DMS79 treated with DMSO at 0.1 percent for 48 hours (cell line): ENCODE measurements around the gene NDUFA8.

Experiments used
- DNase-seq: peaks from one replicate; lab custom pipeline; 2025; lab: John Stamatoyannopoulos, UW

Gene NDUFA8

DNA sequence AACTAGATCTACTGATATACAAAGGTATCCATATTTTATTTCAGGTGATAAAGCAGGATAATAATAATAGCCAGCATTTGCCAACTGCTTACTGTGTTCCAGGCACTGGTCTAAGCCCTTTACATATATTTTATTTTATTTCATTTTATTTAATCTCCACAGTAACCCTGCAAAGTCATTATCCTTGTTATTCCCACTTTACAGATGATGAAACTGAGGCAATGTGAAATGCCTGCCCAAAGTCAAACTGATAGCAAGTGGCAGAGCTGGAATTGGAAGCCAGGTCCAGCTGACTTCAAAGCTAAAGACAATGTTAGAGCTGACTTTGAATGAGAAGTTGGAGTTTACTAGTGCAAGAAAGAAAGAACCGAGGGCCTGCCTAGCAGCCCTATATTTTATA is 25.0 kb upstream of the NDUFA8 start:
- no peak for DNase-seq

DNA sequence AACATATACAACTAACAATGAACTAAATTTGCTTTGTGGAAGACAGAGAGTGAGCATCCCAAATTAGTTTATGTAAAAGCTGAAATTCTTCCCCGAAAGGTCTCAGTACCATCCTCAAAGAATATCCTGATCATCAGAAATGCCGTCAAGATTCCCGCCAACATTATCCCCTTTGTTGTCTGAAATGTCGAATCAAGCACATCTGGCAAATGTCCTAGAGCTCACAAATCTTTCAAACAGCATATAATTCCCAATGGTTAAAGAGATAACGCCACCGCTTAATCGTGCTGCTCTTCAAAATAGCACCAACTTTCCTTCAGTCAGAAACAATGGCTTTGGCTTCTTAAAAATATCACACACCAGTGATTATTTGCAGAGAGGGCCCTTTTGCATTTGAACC is 23.9 kb upstream of the NDUFA8 start:
- no peak for DNase-seq

DNA sequence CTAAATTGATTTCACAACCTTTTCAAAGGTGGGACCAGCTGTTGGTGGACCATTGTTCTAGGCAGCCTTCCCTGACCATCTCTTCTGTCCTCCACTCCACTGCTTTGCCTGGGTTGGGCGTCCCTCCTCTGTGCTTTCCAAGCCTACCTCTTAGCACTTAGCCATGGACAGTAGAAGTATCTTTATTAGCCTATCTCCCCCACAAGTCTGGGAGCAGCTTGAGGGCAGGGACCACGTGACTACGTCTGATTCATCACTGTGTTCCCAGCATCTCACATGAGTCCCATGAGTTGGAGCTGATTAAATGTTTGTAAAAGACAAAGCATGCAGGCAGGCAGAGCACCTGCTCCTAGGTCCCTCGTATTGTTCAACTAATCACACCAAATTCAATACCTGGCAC is 21.1 kb upstream of the NDUFA8 start:
- DNase-seq, result no peak

DNA sequence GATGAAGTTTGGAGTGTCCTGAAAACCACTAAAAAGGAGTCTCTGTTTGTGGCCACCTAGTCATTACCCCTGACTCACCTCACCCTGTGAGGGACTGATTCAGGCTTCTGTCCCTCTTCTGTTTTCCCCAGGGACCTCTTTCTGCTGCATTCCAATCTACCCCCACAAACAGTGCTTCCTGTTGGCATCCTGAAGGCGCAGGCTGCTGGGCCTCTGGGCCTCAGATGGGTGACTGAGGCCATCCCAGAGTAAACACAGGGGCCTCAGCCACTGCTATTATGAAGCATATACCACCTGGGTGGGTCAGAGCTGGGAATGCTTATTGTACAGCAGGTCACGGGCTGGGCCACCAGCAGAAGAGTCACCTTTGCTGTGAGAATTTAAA is 20.1 kb upstream of the NDUFA8 start:
- DNase-seq, result no peak

DNA sequence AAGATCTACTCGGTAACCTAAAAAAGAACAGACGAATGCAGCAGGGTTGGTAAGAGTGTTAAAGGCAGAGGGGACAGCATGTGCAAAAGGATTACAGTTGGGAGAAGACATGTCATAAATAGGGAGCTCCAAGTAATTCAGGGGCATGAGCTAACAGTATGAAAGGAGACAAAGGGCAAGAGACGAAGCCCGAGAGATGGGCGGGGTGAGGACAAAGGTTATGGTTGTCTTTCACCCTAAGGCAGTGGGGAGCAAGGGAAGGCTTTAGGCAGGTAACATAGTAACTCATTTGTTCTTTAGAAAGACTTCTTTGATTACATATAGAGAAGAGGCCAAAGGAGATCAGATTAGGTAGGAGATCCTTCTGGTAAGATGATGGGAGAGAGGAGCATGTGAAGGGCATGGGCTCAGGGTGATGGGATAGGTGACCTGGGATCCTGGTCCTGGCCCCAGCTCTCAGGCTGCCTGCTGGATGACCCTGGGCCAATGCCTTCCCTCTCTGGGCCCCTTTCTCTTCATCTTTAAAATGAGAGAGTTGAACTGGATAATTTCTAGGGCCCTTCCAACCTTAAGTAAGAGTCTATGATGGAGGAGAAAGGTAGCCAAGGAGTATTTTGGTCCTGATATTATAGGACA is 19.6 kb upstream of the NDUFA8 start:
- DNase-seq, result no peak

DNA sequence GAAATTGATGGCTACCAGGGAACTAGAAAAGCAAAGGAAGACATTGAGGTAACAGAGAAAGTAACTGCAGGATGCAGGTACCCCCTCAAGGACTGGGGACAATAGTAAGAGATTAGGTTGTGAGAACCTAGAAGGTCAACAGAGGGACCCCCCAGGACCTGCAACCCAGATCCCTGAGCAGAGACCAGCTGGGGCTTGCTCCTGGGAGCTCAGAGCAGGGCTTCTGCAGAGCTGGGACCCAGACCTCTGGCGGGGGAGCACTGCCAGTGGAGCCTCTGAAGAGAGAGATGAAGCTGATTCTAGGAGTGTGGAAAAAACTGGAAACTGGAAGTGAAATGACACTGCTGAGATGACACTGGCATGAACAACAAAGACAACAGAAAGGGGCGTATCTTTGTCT is 17.3 kb upstream of the NDUFA8 start:
- no peak for DNase-seq

DNA sequence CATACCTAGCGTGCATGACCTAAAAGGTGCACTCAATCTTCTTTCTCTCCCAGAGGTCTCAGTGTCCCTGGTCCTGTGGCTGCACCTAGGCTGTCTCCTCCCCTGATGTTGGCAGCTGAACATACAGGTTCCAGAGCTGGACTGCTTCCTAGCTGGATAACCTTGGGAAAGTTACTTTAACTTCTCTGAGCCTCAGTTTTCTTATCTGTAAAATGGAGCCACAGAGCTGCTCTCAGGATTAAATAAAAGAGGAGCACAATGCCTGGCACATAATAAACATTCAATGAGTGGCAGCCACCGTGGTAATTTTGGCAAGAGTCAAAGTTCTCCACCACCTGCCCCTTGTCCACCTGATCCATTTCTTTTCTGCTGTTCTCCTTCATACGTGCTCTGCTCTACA is 14.1 kb upstream of the NDUFA8 start:
- no peak for DNase-seq

DNA sequence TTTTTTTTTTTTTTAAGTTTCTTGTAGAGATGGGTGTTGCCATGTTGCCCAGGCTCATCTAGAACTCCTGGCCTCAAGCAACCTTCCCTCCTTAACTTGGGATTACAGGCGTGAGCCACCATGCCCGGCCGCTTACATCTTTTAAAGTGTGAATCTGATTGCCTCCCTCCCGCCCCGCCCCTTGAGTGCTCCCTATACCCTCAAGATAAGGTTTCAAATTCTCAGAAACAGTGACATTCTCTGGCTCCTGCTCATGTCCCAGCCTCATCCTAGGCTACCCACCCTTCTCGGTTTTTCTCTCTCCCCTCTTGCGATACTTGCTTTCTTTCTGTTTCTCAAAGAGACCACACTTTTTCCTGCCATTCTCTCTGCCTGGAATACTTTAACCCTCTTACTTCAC is 12.6 kb upstream of the NDUFA8 start:
- no peak for DNase-seq

DNA sequence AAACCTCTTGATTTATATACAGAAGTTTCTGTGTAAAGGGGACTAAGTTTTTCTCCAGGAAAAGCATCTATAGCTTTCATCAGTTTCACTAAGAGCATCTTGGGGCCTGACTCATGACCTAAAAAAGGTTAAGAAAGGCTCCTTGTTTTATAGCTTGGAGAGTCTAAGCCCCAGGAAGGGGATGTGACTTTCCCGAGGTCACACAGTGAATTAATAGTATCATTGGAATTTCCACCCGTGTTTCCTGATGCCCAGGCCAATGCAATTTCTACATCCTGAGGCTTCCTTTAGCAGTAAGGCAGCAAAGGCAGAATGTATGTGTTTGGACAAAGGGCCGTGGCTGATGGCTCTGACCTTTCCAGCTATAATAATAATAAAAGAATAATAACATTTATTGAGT is 8.8 kb upstream of the NDUFA8 start:
- DNase-seq, result no peak

DNA sequence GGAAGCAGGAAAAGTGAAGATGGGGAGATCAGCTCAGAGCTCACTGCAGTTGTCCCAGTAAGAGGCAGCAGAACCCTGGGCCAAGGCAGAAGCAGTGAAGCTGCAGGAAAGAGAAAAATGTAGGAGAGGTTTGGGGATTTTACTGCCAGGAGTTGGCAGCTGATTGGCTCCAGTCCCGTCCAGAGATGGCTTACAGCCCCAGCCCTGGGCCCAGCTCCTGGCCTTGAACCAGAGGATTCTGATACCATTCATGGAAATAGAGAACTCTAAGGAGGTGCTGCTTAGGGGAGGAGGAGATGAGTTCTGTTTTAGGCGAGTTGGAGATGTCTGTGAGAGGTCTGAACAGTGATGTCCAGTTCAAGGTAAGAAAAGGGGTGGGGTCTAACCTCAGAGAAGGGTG is 4.7 kb upstream of the NDUFA8 start:
- no peak for DNase-seq

DNA sequence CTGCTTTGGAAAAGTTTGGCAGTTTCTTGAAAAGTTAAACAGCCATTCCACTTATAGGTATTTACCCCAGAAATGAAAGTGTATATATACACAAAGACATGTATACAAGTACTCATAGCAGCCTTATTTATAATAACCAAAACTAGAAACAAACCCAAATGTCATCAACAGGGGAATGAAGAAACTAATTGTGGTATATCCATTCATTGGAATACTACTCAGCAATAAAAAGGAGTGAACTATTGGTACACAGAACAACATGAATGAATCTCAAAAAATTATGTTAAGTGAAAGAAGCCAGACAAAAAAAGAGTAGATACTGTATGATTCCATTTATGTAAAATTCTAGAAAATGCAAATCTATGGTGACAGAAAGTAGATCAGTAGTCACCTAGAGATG is 2.8 kb upstream of the NDUFA8 start:
- DNase-seq, result no peak

DNA sequence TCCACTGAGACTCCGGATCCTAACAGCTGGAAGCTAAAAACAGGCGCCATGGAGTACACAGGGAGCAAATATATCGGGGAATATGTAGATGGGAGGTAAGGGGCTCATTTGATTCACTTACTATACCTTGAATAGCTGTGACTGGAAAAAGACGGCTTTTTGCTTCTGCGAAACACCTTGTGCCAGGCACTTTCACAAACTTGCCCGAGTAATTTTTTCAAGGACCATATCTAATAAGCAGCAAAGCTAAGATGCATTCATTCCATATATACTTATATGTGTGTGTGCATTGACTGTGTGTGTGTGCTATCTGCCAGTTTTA is 307 bp upstream of the NDUFA8 start:
- DNase-seq, result no peak

DNA sequence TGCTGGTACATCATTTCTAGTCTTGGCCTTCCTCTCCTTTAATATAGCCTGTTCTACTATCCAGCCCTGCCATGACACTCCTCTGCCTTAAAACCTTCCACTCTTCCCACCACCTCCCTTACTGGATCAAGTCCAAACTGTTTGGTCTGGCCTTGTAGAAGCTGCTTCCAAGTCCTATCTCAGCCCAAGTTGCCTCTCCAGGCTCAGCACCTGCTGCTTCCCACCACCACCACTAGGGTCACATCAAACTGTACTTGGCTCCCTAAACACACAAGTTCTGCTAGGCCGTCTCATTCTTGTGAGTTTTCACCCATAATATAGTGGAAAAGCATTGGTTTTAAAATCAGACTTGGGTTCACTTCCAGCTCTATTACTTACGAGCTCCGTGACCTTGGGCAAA is 1.4 kb downstream of the NDUFA8 start:
- no peak for DNase-seq

DNA sequence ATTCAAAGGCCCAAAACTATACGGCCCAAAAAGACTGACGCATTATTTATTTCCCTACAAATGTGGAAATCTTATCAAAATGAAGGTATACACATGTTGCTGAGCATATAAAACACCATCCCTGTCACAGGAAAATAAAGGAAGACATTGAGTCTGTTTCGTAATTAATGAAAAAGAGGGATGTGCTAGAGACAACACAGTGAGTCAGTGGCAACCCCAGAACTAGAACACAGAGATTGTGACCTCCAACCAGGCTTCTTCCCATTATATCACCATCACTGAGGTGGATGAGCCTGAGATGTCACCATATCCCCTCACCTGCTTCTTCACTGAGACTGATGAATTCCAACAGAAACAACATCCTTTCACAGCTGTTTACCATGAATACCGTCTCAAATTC is 3.8 kb downstream of the NDUFA8 start:
- no peak for DNase-seq

DNA sequence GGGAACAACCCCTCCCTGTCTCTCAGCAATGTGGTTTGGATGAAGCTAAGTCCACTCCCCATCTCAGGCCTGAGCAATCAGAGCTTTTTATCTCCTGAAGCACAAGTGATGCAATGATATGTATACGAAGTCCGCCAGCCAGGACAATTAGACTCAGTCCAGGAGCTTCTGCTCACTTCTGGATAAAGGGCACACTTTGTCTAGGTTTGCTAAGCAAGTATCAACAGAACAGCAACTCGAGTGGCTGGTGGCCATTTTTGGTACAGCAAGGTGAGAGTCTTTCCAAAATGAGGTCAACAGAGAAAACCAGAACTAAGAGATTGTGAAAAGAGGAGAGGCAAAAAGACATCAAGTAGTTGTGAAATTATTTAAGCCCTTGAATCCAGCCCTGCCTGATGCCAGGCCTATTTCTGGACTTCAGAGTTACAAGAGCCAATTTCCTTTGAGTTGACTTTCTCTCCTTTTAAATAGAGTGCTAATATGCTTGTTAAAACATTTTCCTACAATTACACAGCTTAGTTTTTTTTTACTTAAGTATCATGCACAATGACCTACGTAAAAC is 8.2 kb downstream of the NDUFA8 start:
- DNase-seq, result no peak

DNA sequence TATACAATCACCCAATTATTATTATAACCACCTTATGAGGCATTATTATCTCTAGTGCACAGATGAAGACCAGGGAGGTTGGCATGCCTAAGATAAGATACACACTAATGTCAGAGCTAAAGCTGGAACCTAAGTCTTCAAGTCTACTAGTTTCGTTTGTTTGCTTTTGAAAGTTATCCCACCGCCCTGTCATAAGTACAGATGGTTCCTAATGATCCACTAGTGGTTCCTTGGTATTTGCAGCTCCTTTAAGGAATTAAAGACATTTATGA is 14.1 kb downstream of the NDUFA8 start:
- DNase-seq, result no peak

DNA sequence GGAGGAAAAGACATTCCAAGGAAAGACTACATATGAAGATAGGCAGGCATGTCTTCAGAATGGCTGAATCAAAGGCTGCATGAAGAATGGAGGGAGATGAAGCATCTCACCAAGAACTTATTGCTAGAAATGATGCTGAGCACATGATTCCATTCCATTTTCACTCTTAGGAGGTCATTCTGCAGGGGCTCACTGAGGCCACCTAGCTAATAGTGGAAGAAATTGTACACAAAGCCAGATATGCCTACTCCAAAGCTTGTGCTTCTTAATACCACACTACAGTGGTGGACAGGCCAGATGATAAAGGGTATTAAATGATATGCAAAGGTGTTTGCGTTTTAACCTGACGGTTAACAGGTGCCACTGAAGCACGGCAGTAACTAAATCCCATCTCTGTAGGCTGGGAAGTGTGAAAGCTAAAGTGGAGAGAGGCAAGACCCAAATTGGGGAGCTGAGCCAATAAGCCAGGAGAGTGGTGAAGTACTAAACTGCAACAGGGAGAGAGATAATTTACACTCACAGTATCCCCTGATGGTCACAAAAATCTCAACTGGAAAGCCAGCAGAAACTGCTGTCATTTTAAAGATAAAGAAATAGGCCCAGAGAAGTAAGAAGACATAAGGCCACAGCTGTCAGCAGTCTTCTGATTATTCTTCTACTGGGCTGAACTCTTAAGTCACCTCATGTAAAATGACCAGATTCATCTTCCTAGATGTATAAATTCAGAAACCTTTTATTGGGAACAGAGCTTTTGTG is 14.6 kb downstream of the NDUFA8 start:
- DNase-seq, result no peak

DNA sequence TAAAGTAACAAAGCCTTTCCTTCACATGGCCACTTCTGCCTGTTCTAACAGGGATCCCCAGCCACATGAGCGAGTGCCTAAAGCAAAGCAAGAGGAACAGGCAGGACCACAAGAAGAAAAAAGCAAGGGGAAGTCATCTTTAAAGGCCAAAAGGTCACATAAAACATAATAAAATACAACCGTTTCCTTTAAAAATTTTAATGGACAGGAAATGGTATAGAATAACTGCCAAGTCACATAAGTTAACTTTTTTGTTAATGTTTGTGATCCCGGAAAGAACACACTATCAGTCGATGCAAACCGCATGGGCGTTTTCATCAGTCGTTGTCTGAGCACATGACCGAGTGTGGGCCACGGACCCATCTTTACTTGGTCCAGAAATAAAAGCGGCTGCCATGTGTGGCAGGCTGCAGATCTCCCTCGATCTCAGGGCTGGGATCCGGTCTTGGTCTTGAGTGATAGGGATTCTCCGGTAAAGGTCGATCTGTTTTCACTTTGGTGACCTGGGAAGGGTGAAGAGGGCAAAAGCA is 15.6 kb downstream of the NDUFA8 start:
- no peak for DNase-seq

DNA sequence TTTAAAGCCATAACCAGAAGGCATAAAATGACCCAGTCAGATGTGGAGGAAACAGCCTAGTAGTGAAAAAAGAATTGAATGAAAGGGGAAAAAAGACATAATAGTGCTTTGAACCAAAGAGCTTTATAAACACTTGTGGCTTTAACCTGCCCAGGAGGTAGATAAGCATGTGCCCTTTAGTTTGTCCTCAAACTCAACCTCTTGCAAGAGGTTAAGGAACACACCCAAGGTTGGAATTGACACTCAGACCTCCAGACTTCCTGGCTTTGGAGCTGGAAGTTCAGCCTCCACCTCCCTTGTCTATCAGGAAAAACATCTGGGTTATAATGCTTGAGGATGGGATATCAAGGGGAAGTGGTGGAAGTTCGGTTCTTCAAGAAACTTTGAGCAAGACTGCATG is 16.3 kb downstream of the NDUFA8 start:
- no peak for DNase-seq

DNA sequence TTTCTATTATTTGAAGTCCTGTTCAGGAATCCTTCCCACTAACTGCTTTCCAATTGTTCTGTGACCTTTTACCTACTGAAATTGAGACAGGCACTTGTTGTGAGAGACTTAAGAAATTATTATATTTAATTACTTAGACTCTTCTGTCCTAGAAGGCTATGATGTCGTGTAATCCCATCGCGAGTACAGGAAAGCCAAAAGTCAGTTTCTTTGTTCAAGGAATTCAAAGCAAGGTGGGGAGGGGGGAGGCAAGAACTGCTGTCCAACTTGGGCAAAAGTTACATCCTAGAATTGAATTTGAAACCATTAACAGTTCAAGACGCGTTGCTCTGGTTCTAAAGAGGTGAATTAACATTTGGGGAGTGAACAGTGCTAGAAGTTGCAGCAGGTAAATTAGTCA is 17.9 kb downstream of the NDUFA8 start:
- DNase-seq, result no peak

DNA sequence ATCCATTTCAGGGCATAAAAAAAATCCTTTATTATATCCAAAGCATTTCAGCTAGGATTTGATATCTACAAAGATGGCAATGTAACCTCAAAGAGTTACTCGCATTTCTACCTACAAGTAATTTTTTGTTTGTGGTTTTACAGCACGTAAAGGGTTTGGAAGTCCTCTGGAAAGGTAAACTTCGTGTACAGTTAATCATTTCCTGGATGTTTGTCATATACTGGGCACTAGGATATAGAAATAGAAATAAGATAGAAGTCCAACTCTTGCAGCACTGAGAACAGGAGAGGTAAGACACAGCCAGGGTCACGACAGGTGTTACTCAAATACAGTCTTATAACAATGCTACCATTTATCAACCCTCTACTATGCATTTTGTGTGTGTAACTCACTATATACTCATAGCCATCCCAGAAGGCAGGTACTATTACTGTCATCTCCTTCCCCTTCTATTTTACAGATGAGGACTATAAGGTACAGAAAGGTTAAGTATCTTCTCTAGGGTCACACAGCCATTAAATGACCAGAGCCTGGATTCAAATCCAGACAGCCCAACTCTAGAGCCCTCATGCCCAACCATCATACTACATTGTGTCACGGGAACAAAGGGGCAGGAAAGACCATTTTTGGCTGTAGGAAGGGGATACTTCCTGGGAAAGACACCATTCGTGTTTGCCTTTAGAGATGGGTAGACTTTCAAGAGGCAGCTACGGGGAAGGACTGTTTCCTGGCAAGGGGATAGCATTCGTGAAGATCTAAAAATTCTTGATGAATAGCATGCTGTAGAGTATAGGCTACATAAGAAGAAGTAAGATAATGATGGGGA is 19.0 kb downstream of the NDUFA8 start:
- DNase-seq, result no peak

DNA sequence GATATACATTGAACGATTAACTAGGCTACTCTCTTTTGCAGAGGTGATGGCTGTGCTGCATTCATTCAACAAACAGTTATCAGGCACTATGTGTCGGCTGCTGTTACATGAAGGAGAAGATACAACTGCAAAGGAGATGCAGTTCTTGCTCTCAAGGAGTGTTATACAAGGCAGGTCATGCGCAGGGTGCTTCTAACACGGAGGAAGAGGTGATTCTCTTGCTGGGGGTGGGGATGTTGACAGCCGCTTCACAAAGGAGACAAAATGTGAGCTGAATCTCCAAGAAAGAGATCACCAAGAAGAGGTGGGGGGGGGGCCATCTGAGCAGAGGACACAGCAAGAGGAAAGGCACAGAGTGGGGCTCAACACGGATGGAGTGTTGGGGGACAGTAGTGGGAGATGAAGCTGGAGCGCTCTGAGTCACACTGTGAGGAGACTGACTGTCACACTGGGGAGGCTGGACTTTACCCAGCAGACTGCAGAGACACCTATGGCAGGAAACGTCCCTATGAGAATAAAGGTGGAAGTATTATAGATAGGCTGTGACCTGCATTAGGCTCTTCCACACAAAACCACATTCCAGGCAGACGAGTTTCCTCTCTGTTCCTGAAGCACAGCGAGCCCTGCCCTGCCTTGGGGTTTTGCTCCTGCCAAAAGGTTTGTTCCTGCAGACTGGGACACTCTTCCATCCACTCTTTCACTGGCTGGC is 20.9 kb downstream of the NDUFA8 start:
- no peak for DNase-seq

DNA sequence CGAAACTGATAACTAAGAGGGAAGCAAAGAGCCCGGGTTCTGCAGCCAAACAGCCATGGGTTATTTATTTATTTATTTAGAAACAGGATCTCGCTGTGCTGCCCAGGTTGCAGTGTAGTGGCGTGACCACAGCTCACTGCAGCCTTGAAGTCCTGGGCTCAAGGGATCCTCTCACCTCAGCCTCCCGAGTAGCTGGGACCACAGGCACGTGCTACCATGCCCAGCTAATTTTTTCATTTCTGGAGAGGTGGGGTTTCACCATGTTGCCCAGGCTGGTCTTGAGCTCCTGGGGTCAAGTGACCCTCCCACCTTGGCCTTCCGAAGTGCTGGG is 24.1 kb downstream of the NDUFA8 start:
- no peak for DNase-seq
